GM18505 (cell line): Measurements from ENCODE around the gene DIAPH3.
A peak's percentile ranks its signal among the peaks of the same experiment; 100 is the strongest.

Experiments
- ATAC-seq: cut with Tn5 transposase; IDR thresholded peaks from one replicate; pipeline ENCODE4 v1.9.1; 2021; ENCODE audit not compliant: unreplicated experiment
- POLR2A ChIP-seq: IDR thresholded peaks from 4 replicates; pipeline ENCODE4 v1.6.1; 2011; ENCODE audit warnings: borderline replicate concordance; ENCODE audit not compliant: insufficient read depth, insufficient read length; ENCODE audit errors: extremely low read depth

Gene DIAPH3

GRCh38 chr13:60169239-60170031 is 5.7 kb upstream of the DIAPH3 start:
- no peak for ATAC-seq
- no peak for TF ChIP-seq POLR2A

- ATAC-seq: no peak
Measured at GRCh38 chr13:60167121-60167520, 3.4 kb upstream of the DIAPH3 start.

GRCh38 chr13:60165391-60166099 is 1.8 kb upstream of the DIAPH3 start:
- TF ChIP-seq POLR2A: no peak
- no peak for ATAC-seq

More at GRCh38 chr13:60167121-60167520, 3.4 kb upstream of the DIAPH3 start:
- TF ChIP-seq POLR2A: no peak

- ATAC-seq: peak; percentile 22
Measured at GRCh38 chr13:60164234-60164889, 634 bp upstream of the DIAPH3 start.

DNA sequence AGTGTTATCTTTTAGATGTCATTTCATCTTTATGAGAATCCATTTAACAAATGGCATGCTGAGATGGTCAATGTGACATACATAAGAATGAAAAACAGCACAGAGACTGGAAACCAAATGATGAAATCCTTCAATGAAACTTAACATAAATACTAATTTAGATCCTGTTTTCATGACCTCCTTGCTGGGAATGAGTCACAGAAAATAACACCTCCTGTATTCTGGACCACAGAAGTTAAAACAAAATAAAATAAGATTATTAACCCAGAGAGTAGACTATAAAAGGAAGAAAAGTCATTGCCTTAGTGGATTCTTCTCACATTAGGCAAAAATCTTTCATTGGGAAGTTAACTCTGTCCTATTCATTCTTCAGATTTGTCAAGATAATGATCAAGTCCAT is 1.6 kb downstream of the DIAPH3 start:
- ATAC-seq: no peak
- TF ChIP-seq POLR2A: no peak

More at GRCh38 chr13:60164234-60164889, 634 bp upstream of the DIAPH3 start:
- TF ChIP-seq POLR2A: no peak

- no peak for ATAC-seq
Measured at GRCh38 chr13:60158321-60158801, 5.4 kb downstream of the DIAPH3 start.

GRCh38 chr13:60155978-60156377 is 7.8 kb downstream of the DIAPH3 start:
- peak; percentile 38 for ATAC-seq
- no peak for TF ChIP-seq POLR2A

More at GRCh38 chr13:60158321-60158801, 5.4 kb downstream of the DIAPH3 start:
- TF ChIP-seq POLR2A: no peak

- TF ChIP-seq POLR2A: no peak
- no peak for ATAC-seq
Measured at GRCh38 chr13:60152904-60153303, 10.8 kb downstream of the DIAPH3 start.

DNA sequence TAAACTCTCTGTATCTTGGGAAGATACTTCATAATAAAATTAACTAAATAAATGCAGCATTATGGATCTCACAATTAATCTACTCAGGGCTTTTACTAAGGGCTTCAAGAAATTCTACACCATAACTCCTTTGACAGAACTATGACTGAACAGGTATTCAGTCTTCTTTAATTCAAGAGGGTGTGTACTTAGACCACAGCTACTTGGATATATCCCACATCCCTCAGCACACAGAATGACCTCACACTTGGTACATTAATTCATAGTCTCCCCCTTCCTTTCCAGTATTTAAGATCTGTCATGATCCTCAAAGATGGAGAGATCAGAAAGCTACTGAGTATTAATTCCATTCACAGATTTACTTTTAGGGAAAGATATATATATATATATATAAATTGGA is 11.6 kb downstream of the DIAPH3 start:
- TF ChIP-seq POLR2A: no peak
- no peak for ATAC-seq

DNA sequence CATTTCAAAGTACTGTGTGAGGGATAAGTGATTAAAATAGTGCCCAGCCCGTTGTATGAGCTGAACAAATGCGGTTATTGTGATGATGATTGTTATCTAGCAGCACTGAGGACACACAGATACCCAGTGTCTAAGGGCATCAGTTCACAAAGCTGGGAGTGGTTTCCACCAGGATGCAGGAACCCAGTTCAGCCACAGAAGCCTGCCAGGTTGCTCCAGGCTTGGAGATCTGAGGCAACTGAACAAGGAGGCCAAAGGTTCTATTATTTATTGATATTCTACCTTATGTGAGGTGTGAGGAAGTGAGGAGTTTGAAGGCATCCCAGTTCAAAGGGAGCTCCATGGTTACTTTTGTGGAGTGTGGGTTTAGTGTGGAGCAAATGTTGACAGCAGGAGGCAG is 13.2 kb downstream of the DIAPH3 start:
- ATAC-seq: no peak
- no peak for TF ChIP-seq POLR2A

DNA sequence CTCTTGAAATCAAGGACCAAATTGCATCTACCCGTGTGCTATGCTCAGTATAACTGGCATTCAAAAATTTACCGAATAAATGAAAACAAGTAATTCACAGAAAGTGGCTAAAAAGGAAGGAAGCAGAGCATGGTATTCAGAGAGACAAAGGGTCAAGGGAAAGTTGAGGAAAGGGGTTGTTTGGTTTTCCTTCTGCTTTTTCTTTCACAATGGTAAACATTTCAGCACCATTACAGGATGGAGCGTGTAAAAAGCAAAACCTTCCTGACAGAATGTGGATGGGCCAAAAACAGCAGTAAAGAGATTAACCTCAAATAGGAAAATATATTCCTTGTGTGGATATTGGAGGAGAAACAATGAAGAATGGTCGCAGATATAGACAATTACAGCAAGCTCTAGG is 14.8 kb downstream of the DIAPH3 start:
- no peak for TF ChIP-seq POLR2A
- no peak for ATAC-seq

DNA sequence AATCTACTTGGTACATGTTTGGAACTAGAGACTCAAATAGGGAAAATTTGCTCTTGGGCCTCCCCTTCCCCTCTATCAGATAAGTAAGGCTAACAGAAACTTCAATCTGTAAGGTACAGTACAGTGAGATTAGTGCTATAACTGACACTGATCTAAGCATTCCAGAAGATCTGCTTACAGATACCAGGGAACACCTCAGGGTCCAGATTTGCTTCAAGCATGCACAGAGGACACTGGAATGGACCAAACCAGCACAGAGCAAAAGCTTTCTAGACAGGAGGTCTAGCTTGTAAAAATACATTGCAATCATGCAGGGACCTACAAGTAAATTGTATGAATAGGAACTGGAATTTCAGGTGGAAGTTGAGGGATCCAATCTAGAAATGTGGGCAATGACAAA is 16.4 kb downstream of the DIAPH3 start:
- ATAC-seq: no peak

DNA sequence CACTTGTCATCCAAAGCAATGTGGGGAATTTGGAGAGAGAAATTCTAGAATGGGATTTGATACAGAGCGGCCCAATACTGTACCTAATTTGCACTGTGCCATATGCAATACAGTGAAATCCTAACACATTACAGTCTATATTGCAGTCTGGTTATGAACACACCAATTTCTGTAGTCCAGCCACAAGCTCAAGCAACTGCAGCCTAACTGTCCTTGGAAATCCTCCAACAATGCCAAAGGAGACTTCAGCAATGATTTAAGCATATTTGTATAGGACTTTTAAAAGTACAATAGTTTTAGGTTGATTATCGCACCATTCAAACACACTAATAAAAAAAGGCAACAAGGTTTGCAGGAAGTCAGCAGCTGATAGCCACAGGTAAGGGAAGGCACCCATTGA is 17.3 kb downstream of the DIAPH3 start:
- ATAC-seq: no peak
- no peak for TF ChIP-seq POLR2A

More for the DNA sequence above, 16.4 kb downstream of the DIAPH3 start:
- no peak for TF ChIP-seq POLR2A
